Measurements from ENCODE around the gene ARHGEF16. TPM values are rescaled to one million over a fixed set of nuclear protein-coding genes. Genes with fewer than 3 reads are reported as not detected.

Gene ARHGEF16
- total RNA-seq, 1 donor from 2014 or later: not detected

DNA sequence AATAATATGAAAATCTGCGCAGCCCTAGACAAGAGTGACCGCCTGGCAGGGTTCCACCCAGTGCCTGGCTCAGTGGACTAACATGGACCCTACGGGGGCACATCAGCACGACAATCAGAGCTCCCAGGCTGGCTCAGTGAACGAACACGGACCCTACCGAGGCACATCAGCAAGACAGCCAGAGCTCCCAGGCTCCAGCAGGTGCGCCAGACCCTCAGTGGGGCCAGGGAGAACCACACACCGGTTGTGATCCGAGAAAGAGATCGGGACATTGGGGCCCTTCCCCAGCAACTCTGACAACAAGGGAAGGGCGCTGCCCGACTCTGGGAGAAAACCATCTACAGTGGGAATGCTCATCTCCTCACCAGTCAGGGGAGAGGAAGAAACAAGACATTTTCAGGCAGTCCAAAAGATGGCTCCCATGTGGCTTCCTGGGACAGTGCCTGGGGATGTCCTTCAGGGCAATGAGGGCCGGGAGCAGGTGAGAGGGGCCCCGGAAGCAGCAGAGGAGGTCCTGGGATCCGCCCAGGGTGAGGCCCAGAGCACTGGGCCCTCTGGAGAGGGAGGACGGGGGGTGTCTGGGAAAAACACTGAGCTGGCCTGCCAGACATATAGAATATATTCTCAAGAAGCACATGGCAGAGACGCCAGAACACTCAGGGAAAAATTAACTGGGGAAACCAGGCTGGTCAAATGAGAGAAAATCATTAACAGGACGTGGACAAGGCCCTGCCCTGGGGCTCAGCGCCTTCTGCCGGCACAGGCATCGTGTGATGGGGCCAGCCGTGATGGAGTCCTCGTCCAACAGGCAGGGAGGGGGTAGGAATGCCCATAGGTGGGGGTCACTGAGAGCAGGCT is 4.8 kb downstream of the ARHGEF16 start:
- intact Hi-C loops (cut with micrococcal nuclease): no loop called here
- Mint-ChIP-seq H3K36me3 (ENCODE audit: low read depth) (no peaks in the 10 kb centered on the region), H3K27me3 (ENCODE audit: insufficient read depth) (peaks cover 10% of the 10 kb centered on the region), H3K4me1 (ENCODE audit: low read depth) (no peaks in the 10 kb centered on the region), H3K27ac (no peak overlapping the region), H3K9me3 (no peaks in the 10 kb centered on the region), H3K4me3 (no peak overlapping the region)
- DNase-seq (ENCODE audit: low spot score): no peak

DNA sequence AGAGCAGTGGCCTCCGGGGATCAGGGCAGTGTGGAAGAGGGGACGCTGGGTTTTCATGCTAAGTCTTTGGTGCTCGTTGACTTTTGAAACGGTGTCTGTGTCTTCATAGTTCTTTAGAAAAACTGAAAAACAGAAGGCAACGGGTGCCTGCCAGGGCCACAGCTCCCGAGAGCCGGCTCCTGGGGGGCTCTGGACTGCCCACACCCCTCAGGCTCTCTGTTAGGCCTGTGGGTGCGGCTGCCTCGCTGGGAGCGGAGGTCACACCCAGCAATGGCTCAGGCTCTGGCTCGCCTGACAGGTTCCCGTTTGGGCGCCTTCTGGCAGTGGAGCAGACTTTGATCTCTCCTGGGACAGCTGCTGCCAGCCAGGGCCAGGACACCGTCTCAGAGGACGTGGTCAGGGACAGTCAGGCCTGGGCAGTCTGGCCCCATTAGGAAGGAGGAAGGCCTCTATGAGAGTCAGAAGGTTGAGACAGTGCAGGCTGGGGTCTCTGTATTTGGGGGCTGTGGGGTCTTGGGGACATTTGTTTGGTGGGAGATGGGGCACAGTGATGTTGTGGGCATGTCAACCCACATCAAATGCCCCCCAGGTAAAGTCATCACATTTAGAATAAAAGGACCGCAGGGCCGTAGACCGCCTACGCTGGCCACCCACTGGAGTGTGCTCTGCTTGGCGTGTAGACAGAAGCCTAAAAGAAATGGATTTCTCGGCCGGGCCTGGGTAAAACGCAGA is 5.6 kb downstream of the ARHGEF16 start:
- no peak overlapping the region for H3K27ac Mint-ChIP-seq
- H3K4me1 Mint-ChIP-seq (ENCODE audit: low read depth): no peaks in the 10 kb centered on the region
- peaks cover 7% of the 10 kb centered on the region for H3K27me3 Mint-ChIP-seq (ENCODE audit: insufficient read depth)
- DNase-seq (ENCODE audit: low spot score): no peak
- H3K4me3 Mint-ChIP-seq: no peak overlapping the region
- H3K9me3 Mint-ChIP-seq: no peaks in the 10 kb centered on the region
- intact Hi-C loops (cut with micrococcal nuclease): no loop called here
- H3K36me3 Mint-ChIP-seq (ENCODE audit: low read depth): no peaks in the 10 kb centered on the region

DNA sequence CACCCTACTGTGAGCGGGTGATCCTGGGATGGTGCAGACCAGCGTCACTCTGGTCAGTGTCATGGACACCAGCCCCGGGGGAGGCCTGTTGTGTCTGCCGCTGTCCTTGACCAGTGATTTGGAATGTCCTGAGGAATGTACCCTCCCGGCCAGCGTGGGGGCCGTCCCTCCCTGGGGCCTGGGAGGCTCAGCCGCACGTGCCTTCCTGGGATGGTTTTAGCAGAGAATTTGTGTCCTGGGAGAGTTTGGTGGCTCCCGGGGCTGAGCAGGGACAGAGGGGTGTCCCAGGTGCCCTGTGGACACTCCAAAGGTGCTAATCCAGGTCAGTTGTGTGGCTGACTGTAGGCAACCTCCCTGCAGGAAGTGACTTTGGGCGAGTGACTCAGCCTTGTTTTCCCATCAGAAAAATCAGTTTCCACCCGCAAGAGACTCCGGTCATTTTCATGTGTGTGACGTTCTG is 6.2 kb downstream of the ARHGEF16 start:
- Mint-ChIP-seq H3K4me1 (ENCODE audit: low read depth) (no peaks in the 10 kb centered on the region), H3K4me3 (no peak overlapping the region), H3K36me3 (ENCODE audit: low read depth) (no peaks in the 10 kb centered on the region), H3K27me3 (ENCODE audit: insufficient read depth) (peaks cover 3% of the 10 kb centered on the region), H3K9me3 (no peaks in the 10 kb centered on the region), H3K27ac (no peak overlapping the region)
- DNase-seq (ENCODE audit: low spot score): no peak
- intact Hi-C loops (cut with micrococcal nuclease): no loop called here

DNA sequence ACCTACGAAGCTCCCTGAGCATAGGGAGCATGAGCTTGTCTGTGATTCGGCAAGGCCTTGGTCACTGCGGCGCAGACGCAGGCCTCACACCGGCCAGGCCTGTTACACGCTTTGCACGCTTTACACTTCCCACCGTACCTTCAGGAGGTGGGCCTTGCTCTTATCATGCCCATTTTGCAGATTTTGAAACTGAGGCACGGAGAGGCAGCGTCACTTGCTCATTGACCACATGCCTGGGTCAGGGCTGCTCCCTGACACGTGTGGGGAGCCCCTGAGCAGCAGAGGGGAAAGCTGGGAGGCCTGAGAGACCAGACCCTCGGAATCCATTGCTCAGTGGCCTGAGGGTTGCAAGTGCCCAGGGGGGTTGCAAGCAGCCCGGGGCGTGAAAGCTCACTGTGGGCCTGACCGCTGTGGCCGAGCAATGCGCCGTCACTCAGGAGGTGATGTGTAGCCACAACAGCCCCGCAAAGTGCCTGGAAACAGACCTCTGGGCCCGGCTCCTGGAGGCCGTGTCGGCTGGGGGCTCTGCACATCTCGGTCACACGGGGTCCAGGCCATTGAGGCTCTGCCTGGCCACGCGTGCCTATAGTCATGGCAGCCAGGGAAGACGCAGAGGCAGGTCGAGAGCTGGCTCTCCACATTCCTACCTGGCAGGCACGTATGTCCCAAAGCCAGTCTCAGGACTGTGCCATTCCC is 6.9 kb downstream of the ARHGEF16 start:
- Mint-ChIP-seq H3K4me1 (ENCODE audit: low read depth) (no peaks in the 10 kb centered on the region), H3K27me3 (ENCODE audit: insufficient read depth) (peaks cover 2% of the 10 kb centered on the region), H3K27ac (no peak overlapping the region), H3K4me3 (no peak overlapping the region), H3K36me3 (ENCODE audit: low read depth) (no peaks in the 10 kb centered on the region), H3K9me3 (no peaks in the 10 kb centered on the region)
- no peak for DNase-seq (ENCODE audit: low spot score)
- intact Hi-C loops (cut with micrococcal nuclease): no loop called here

DNA sequence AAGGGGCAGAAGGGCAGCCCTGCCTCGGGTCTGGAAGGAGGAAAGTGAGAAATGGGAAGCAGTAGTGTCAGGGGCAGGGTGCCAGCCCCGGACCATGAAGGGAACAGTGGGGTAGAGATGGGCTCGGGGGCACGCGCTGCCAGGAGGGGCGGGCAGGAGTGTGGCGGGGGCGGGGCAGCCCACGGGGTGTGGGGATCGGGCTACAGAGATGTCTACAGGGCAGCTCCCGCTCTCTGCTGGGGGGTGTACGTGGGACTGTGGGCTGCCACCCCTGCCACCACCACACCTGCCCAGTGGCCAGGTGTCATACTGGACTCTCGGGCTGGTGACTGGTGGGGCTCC is 7.4 kb downstream of the ARHGEF16 start:
- DNase-seq (ENCODE audit: low spot score): no peak
- Mint-ChIP-seq H3K36me3 (ENCODE audit: low read depth) (no peaks in the 10 kb centered on the region), H3K27ac (no peak overlapping the region), H3K4me3 (no peak overlapping the region), H3K9me3 (no peaks in the 10 kb centered on the region), H3K4me1 (ENCODE audit: low read depth) (no peaks in the 10 kb centered on the region), H3K27me3 (ENCODE audit: insufficient read depth) (peaks cover 2% of the 10 kb centered on the region)
- intact Hi-C loops (cut with micrococcal nuclease): no loop called here

DNA sequence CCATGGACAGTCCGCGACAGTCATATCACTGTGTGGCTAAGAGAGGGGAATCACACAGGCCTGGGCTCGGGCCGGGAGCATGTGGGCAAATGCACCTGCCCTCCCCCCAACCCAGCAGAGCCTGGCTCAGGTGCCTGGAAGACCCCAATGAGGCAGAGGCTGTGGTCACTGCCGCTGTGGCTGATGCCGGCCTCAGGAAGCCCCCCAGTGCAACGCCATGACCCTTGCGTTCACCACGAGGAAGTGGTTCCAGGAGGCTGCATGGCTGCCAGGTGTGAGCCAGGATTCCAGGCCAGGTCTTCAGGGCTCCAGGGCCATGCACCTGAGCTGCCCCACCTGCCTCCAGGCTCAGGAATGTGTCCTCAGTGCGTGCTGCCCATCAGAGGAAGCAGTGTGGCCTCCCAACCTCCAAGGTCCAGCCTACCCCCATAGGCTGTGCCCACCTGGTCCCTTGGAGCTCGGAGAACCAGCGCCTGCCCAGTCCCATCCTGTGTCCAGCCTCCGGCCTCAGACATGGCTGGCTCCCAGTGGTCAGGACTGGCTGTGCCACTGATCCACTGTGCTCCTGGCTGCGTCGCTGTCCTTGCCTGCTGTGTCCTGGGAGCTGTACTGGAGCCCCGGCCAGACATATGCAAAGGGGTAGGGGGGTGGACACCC is 8.0 kb downstream of the ARHGEF16 start:
- Mint-ChIP-seq H3K4me1 (ENCODE audit: low read depth) (no peaks in the 10 kb centered on the region), H3K4me3 (no peak overlapping the region), H3K9me3 (no peaks in the 10 kb centered on the region), H3K27ac (no peak overlapping the region), H3K27me3 (ENCODE audit: insufficient read depth) (peaks cover 2% of the 10 kb centered on the region), H3K36me3 (ENCODE audit: low read depth) (no peaks in the 10 kb centered on the region)
- no peak for DNase-seq (ENCODE audit: low spot score)
- intact Hi-C loops (cut with micrococcal nuclease): no loop called here

DNA sequence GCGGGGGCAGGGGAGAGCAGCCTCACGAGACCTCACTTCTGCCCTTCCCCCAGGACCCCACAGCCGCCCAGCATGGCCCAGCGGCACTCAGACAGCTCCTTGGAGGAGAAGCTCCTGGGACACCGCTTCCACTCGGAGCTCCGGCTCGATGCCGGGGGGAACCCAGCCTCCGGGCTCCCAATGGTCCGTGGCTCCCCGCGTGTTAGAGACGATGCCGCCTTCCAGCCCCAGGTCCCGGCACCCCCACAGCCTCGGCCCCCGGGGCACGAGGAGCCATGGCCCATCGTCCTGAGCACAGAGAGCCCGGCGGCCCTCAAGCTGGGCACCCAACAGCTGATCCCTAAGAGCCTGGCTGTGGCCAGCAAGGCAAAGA is 8.5 kb downstream of the ARHGEF16 start:
- H3K27ac Mint-ChIP-seq: no peak overlapping the region
- no peaks in the 10 kb centered on the region for H3K27me3 Mint-ChIP-seq (ENCODE audit: insufficient read depth)
- intact Hi-C loops (cut with micrococcal nuclease): no loop called here
- H3K4me1 Mint-ChIP-seq (ENCODE audit: low read depth): no peaks in the 10 kb centered on the region
- no peak for DNase-seq (ENCODE audit: low spot score)
- H3K9me3 Mint-ChIP-seq: no peaks in the 10 kb centered on the region
- H3K36me3 Mint-ChIP-seq (ENCODE audit: low read depth): no peaks in the 10 kb centered on the region
- H3K4me3 Mint-ChIP-seq: no peak overlapping the region

DNA sequence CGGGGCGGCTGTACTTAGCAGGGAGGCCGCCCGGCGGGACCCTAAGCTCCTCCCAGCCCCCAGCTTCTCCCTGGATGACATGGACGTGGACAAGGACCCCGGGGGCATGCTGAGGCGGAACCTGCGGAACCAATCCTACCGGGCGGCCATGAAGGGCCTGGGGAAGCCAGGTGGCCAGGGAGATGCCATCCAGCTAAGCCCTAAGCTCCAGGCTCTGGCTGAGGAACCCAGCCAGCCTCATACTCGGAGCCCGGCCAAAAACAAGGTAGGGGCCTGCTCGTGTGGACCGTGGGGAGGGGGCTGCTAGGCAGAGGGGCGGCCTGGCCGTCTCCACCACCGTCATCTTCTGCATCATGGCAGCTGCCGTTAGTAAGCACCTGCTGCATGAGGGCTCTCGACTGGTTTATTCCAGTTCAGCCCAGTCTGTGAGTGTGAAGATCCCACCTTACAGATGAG is 9.0 kb downstream of the ARHGEF16 start:
- Mint-ChIP-seq H3K9me3 (no peaks in the 10 kb centered on the region), H3K36me3 (ENCODE audit: low read depth) (no peaks in the 10 kb centered on the region), H3K27me3 (ENCODE audit: insufficient read depth) (no peaks in the 10 kb centered on the region), H3K4me3 (no peak overlapping the region), H3K27ac (no peak overlapping the region), H3K4me1 (ENCODE audit: low read depth) (no peaks in the 10 kb centered on the region)
- intact Hi-C loops (cut with micrococcal nuclease): no loop called here
- no peak for DNase-seq (ENCODE audit: low spot score)

DNA sequence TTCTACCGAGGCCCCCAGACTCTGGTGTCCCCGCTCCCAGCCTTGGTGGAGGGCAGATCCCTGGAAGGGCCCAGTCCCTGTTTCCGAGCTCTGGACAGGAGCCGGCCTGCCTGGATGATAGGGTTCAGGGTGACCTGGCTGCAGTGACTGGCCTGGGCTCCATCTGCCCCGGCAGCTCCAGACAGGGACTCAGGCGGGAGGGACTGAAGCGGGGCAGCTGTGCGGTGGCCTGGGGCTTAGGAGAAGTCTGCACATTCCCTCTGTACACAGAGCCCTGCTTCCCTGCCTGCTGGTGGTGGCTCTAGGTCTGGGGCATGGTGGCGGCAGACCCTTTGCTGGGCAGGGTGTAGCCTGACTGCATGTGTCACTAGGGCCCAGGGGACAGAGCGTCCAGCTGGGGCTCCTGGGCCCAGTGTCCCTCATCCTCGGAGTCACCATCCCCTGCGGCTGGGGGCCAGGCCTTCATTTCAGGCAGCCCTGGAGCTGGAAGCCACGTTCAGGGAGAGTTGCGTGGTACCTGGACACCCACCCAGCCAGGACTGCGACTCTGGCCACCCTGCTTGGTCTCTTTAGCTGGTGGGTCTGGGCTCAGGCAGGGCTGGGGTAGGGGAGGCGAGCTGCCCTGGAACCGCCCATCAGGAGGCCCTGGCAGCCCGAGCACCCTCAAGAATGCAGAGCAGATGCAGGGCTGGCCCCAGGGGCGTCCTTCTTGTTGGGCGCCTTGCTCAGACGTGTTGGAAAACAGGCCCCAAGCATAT is 9.6 kb downstream of the ARHGEF16 start:
- no peak overlapping the region for H3K27ac Mint-ChIP-seq
- no peaks in the 10 kb centered on the region for H3K36me3 Mint-ChIP-seq (ENCODE audit: low read depth)
- intact Hi-C loops (cut with micrococcal nuclease): no loop called here
- H3K4me1 Mint-ChIP-seq (ENCODE audit: low read depth): no peaks in the 10 kb centered on the region
- no peak for DNase-seq (ENCODE audit: low spot score)
- H3K4me3 Mint-ChIP-seq: no peak overlapping the region
- no peaks in the 10 kb centered on the region for H3K9me3 Mint-ChIP-seq
- no peaks in the 10 kb centered on the region for H3K27me3 Mint-ChIP-seq (ENCODE audit: insufficient read depth)

DNA sequence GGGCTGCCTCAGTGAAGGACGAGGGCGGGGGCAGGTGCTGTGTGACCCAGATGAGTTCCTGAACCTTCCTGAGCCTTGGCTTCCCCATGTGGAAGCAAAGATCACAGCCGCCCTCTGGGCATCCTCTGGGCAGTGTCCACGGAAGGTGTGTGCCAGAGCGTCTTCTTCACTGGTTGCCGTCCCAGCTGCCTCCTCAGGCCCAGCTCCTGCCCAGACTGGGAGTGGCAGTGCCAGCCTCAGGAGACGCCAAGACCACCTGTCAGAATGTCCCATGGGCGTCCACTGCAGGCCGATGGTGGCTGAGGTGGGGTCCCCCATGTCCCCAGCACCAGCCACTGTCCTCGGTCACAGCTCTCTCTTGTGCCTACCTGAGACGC is 10.2 kb downstream of the ARHGEF16 start:
- no peaks in the 10 kb centered on the region for H3K4me1 Mint-ChIP-seq (ENCODE audit: low read depth)
- intact Hi-C loops (cut with micrococcal nuclease): no loop called here
- no peaks in the 10 kb centered on the region for H3K36me3 Mint-ChIP-seq (ENCODE audit: low read depth)
- H3K4me3 Mint-ChIP-seq: no peak overlapping the region
- no peak overlapping the region for H3K27ac Mint-ChIP-seq
- DNase-seq (ENCODE audit: low spot score): no peak
- H3K27me3 Mint-ChIP-seq (ENCODE audit: insufficient read depth): no peaks in the 10 kb centered on the region
- H3K9me3 Mint-ChIP-seq: no peaks in the 10 kb centered on the region

DNA sequence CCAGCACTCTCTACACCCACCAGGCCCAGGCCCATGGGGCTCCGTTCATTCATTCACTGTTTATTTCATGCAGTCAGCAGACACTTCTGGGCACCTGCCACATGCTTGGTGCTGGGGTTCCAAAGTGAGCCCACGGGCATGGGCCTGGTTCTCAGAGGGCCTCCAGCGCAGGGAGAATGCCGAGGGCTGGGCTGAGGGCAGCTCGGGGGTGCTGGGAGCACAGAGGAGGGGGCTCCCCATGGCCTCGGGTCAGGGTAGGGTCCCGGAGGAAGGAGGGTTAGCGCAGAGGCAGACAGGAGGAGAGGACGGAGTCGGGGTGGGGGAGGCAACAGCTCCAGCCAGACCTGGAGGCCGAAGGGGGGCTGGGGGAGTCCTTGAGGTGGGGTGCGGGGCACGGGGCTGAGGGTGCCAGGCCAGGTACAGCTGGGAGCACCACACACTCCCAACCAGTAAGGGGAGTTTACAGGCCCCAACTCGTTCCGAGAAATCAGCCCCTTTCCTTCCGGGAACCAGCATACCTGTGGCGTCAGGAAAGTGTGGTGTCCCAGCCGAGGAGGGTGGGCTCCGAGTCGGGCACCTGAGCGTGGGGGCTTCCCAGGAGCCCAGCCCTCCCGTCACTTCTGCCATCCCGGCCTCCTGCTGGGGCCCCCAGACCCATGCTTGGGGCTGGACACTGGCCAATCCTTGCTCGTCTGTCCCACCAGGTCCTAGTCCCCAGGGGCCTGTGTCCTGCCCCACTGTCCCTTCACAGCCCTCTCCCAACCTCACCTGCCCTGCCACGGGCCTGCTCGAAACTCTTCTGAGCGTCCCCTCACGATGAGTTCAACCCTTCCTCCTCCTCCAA is 10.8 kb downstream of the ARHGEF16 start:
- H3K4me3 Mint-ChIP-seq: no peak overlapping the region
- H3K9me3 Mint-ChIP-seq: no peaks in the 10 kb centered on the region
- no peak overlapping the region for H3K27ac Mint-ChIP-seq
- no peaks in the 10 kb centered on the region for H3K27me3 Mint-ChIP-seq (ENCODE audit: insufficient read depth)
- no peaks in the 10 kb centered on the region for H3K36me3 Mint-ChIP-seq (ENCODE audit: low read depth)
- no peak for DNase-seq (ENCODE audit: low spot score)
- H3K4me1 Mint-ChIP-seq (ENCODE audit: low read depth): no peaks in the 10 kb centered on the region
- intact Hi-C loops (cut with micrococcal nuclease): no loop called here

DNA sequence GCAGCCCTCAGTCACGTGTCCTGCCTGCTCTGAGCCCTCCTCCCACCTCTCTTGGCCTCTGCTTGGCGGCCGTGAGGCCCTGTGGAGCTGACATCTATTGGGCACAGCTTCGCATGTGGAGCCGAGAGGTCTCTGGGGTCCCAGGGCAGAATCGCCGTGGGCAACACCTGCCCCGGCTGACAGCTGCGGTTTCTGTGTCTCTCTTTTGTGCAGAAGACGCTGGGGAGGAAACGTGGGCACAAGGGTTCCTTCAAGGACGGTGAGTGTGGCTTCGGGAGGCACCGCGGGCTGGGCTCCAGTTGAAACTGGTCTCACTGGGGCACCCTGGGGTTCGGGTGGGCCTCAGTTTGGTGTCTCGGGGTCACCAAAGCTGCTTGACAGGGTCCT is 11.5 kb downstream of the ARHGEF16 start:
- H3K36me3 Mint-ChIP-seq (ENCODE audit: low read depth): no peaks in the 10 kb centered on the region
- no peaks in the 10 kb centered on the region for H3K4me1 Mint-ChIP-seq (ENCODE audit: low read depth)
- intact Hi-C loops (cut with micrococcal nuclease): no loop called here
- H3K27ac Mint-ChIP-seq: no peak overlapping the region
- no peak for DNase-seq (ENCODE audit: low spot score)
- H3K4me3 Mint-ChIP-seq: no peak overlapping the region
- H3K27me3 Mint-ChIP-seq (ENCODE audit: insufficient read depth): no peaks in the 10 kb centered on the region
- no peaks in the 10 kb centered on the region for H3K9me3 Mint-ChIP-seq

Data from activated T-helper 1 cell treated with anti-CD3 and anti-CD28 coated beads, Interleukin-12 subunit alpha, Interleukin-12 subunit beta, Interleukin-2, Interleukin-4 antibody, amounts not matched to agents 30 ng/mL and 10 ng/mL and 1 ng/mL, durations not matched to agents 14 hours and 24 hours and 36 hours (primary cell).